HepG2 (cell line): ENCODE data around the gene ZNF526. TPM values are rescaled to one million over a fixed set of nuclear protein-coding genes. Genes with fewer than 3 reads are reported as not detected.

Experiments
- DPF2 ChIP-seq: sonication (generic); formaldehyde crosslinking; IDR thresholded peaks from 2 replicates; pipeline ENCODE4 v1.4.0; 2020; ENCODE audit warnings: mild to moderate bottlenecking, low read depth, missing genetic modification reagents, borderline replicate concordance
- HCFC1 ChIP-seq: fragments of 150-350 bp; IDR thresholded peaks from 2 replicates; pipeline ENCODE4 v1.6.1; 2014; ENCODE audit warnings: low read depth, low read length
- HNF4A ChIP-seq: sonication (generic); formaldehyde crosslinking; IDR thresholded peaks from 2 replicates; pipeline ENCODE4 v1.4.0; 2020; ENCODE audit warnings: missing genetic modification reagents
- ISL2 ChIP-seq: sonication (generic); formaldehyde crosslinking; IDR thresholded peaks from 2 replicates; pipeline ENCODE4 v1.5.0; 2020; ENCODE audit warnings: missing genetic modification reagents
- MTF1 ChIP-seq: sonication (generic); formaldehyde crosslinking; IDR thresholded peaks from 2 replicates; pipeline ENCODE4 v1.5.0; 2020; ENCODE audit warnings: missing genetic modification reagents
- RBAK ChIP-seq: sonication (generic); formaldehyde crosslinking; IDR thresholded peaks from 2 replicates; pipeline ENCODE4 v1.5.1; 2020; ENCODE audit warnings: mild to moderate bottlenecking, missing genetic modification reagents
- RBM22 ChIP-seq: fragments of 200-400 bp; formaldehyde crosslinking; optimal IDR thresholded peaks from 2 replicates; pipeline ENCODE3; 2017; ENCODE audit warnings: mild to moderate bottlenecking, low read length, moderate library complexity
- SCMH1 ChIP-seq: sonication (generic); formaldehyde crosslinking; IDR thresholded peaks from 2 replicates; pipeline ENCODE4 v1.9.0; 2021; ENCODE audit warnings: missing genetic modification reagents, mild to moderate bottlenecking, borderline replicate concordance
- YY1 ChIP-seq: IDR thresholded peaks from 2 replicates; pipeline ENCODE4 v1.6.1; 2011; ENCODE audit warnings: low read length, low read depth, moderate library complexity, mild to moderate bottlenecking; ENCODE audit not compliant: insufficient read depth, insufficient replicate concordance
- ZFP62 ChIP-seq: sonication (generic); formaldehyde crosslinking; IDR thresholded peaks from 2 replicates; pipeline ENCODE4 v1.4.0; 2020; ENCODE audit warnings: missing genetic modification reagents
- ZNF446 ChIP-seq: sonication (generic); formaldehyde crosslinking; IDR thresholded peaks from 2 replicates; pipeline ENCODE4 v1.5.0; 2020; ENCODE audit warnings: mild to moderate bottlenecking, missing genetic modification reagents
- ZNF883 ChIP-seq: sonication (generic); formaldehyde crosslinking; IDR thresholded peaks from 2 replicates; pipeline ENCODE4 v1.5.1; 2020; ENCODE audit warnings: mild to moderate bottlenecking, missing genetic modification reagents; ENCODE audit errors: not compliant biosample characterization
- ZSCAN21 ChIP-seq: sonication (generic); formaldehyde crosslinking; IDR thresholded peaks from 2 replicates; pipeline ENCODE4 v1.8.0; 2022; ENCODE audit warnings: mild to moderate bottlenecking, missing genetic modification reagents, moderate library complexity, borderline replicate concordance
- polyA plus RNA-seq, 8 experiments: library from polyadenylated mRNA; depleted of rRNA in 3 of 8; stranded (reverse) in 7 of 8; unstranded in 1 of 8; fragments of >200 nt; fragmentation: Illumina TruSeq in 4 of 8; extraction: Trizol in 4 of 8; gene quantifications; 2 replicates each; pipeline versions ENCODE4 v1.2.1 to v1.2.3, GENCODE V29; 2011 to 2016; ENCODE audit warnings: low read depth in 4 of 8, missing spikeins in 1 of 8, mixed read lengths in 1 of 8; ENCODE audit not compliant: insufficient read depth in 1 of 8
- total RNA-seq, 5 experiments: library from RNA; depleted of rRNA; stranded (reverse); fragments of >200 nt; fragmentation: Illumina TruSeq; extraction: Trizol; gene quantifications; 2 replicates each; pipeline ENCODE4 v1.2.3, GENCODE V29; 2016; ENCODE audit warnings: low read depth in 1 of 5
- TF ChIP-seq, protein P1 (sequence below): sonication (generic); formaldehyde crosslinking; IDR thresholded peaks from 2 replicates; pipeline ENCODE4 v1.5.0; 2020; ENCODE audit warnings: mild to moderate bottlenecking, missing genetic modification reagents, borderline replicate concordance
- TF ChIP-seq, protein P2 (sequence below): sonication (generic); formaldehyde crosslinking; IDR thresholded peaks from 2 replicates; pipeline ENCODE4 v1.4.0; 2020; ENCODE audit warnings: missing genetic modification reagents
- TF ChIP-seq, protein P3 (sequence below): sonication (generic); formaldehyde crosslinking; IDR thresholded peaks from 2 replicates; pipeline ENCODE4 v1.5.1; 2020; ENCODE audit warnings: mild to moderate bottlenecking, missing genetic modification reagents, borderline replicate concordance

ZNF526 gene
- total and polyA plus RNA-seq, 2 of the 13 experiments (the other 11 are each of a cell fraction or from before 2014, with no cell fraction given) = 3.3 to 8.4 TPM

DNA sequence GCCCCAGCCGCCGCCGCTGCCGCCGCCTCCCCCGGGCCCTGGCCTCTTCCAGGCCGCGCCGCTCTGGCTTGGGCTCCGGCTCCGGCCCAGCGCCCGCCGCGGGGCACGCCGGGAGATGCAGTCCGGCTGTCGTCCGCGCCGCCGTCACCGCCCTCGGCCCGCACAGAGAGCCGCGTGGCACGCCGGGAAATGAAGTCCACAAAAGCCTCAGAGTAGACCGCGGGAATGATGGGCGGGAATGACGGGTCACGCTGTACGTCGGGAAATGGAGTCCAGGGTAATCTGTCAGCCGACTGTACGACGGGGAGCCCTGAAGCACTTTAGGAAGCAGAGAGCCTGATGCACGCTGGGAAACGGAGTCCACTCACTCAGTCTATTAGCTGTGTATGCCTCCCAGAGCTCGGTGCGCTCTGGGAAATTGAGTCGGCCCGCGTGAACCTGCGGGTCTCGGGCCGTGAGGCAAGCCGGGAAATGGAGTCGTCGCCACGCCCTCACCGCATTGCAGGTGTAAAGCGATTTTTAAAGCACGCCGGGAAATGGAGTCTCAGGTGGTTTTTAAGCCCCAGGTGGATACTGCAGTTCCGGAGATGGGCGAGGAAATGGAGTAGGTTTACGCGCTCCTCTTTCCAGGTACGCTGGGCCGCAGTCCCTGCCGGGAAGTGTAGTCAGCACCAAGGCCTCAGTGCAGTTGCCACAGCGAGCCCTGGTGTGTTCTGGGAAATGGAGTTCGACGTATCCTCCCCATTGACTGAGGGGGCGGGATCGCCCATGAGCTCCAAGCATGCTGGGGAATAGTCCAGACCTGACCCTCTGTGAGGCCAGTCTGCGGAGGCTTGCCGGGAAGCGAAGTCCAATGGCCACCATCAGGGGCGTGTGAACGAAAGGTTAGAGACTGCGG, 22.6 kb downstream of the ZNF526 start, which contains the start of gene GSK3A (continued):
- TF ChIP-seq, protein P1, sequence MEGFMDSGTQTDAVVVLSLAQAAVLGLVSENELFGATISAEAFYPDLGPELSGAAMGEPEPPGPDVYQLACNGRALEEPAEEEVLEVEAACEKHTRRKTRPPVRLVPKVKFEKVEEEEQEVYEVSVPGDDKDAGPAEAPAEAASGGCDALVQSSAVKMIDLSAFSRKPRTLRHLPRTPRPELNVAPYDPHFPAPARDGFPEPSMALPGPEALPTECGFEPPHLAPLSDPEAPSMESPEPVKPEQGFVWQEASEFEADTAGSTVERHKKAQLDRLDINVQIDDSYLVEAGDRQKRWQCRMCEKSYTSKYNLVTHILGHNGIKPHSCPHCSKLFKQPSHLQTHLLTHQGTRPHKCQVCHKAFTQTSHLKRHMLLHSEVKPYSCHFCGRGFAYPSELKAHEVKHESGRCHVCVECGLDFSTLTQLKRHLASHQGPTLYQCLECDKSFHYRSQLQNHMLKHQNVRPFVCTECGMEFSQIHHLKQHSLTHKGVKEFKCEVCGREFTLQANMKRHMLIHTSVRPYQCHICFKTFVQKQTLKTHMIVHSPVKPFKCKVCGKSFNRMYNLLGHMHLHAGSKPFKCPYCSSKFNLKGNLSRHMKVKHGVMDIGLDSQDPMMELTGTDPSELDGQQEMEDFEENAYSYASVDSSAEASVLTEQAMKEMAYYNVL = peak; percentile 35; the same call in 1 of the 2 replicates
- TF ChIP-seq HCFC1 = peak; percentile 91
- TF ChIP-seq MTF1 = no peak
- TF ChIP-seq ZNF883 = no peak
- no peak for TF ChIP-seq SCMH1 (CRISPR knock-in tag)
- TF ChIP-seq, protein P2, sequence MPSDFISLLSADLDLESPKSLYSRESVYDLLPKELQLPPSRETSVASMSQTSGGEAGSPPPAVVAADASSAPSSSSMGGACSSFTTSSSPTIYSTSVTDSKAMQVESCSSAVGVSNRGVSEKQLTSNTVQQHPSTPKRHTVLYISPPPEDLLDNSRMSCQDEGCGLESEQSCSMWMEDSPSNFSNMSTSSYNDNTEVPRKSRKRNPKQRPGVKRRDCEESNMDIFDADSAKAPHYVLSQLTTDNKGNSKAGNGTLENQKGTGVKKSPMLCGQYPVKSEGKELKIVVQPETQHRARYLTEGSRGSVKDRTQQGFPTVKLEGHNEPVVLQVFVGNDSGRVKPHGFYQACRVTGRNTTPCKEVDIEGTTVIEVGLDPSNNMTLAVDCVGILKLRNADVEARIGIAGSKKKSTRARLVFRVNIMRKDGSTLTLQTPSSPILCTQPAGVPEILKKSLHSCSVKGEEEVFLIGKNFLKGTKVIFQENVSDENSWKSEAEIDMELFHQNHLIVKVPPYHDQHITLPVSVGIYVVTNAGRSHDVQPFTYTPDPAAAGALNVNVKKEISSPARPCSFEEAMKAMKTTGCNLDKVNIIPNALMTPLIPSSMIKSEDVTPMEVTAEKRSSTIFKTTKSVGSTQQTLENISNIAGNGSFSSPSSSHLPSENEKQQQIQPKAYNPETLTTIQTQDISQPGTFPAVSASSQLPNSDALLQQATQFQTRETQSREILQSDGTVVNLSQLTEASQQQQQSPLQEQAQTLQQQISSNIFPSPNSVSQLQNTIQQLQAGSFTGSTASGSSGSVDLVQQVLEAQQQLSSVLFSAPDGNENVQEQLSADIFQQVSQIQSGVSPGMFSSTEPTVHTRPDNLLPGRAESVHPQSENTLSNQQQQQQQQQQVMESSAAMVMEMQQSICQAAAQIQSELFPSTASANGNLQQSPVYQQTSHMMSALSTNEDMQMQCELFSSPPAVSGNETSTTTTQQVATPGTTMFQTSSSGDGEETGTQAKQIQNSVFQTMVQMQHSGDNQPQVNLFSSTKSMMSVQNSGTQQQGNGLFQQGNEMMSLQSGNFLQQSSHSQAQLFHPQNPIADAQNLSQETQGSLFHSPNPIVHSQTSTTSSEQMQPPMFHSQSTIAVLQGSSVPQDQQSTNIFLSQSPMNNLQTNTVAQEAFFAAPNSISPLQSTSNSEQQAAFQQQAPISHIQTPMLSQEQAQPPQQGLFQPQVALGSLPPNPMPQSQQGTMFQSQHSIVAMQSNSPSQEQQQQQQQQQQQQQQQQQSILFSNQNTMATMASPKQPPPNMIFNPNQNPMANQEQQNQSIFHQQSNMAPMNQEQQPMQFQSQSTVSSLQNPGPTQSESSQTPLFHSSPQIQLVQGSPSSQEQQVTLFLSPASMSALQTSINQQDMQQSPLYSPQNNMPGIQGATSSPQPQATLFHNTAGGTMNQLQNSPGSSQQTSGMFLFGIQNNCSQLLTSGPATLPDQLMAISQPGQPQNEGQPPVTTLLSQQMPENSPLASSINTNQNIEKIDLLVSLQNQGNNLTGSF (CRISPR knock-in tag) = no peak
- TF ChIP-seq ZFP62 = 0 out of 2 replicates have a peak, but pooled peaks have one; percentile 64
- TF ChIP-seq ISL2 (CRISPR knock-in tag) = peak; percentile 54; the same call in 1 of the 2 replicates
- TF ChIP-seq RBM22 = no peak
- TF ChIP-seq YY1 = peak; percentile 84
- TF ChIP-seq, protein P3, sequence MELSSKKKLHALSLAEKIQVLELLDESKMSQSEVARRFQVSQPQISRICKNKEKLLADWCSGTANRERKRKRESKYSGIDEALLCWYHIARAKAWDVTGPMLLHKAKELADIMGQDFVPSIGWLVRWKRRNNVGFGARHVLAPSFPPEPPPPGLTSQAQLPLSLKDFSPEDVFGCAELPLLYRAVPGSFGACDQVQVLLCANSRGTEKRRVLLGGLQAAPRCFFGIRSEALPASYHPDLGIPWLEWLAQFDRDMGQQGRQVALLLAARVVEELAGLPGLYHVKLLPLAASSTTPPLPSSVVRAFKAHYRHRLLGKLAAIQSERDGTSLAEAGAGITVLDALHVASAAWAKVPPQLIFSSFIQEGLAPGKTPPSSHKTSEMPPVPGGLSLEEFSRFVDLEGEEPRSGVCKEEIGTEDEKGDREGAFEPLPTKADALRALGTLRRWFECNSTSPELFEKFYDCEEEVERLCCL (CRISPR knock-in tag) = no peak
- TF ChIP-seq ZSCAN21 (CRISPR knock-in tag) = peak; percentile 53; the same call in 1 of the 2 replicates
- TF ChIP-seq DPF2 (CRISPR knock-in tag) = no peak
- TF ChIP-seq ZNF446 (CRISPR knock-in tag) = 0 out of 2 replicates have a peak, but pooled peaks have one; percentile 56
- TF ChIP-seq HNF4A (CRISPR knock-in tag) = peak; percentile 70
- no peak for TF ChIP-seq RBAK (CRISPR knock-in tag)
